Cardiac fibroblast (primary cell): ENCODE measurements around the gene F12.

ENCODE experiments used
- DNase-seq, 2 donors: peaks; one replicate each; pipeline versions ENCODE4 v3.0.0 to v3.0.0-alpha.2; 2010; ENCODE audit warnings: low read depth in 2 of 2
- H3K4me3 ChIP-seq, 2 donors: replicated peaks in 1 of 2; 1 replicate in 1 of 2; 2 replicates in 1 of 2; pipeline ENCODE4 v1.5.1; 2011; ENCODE audit warnings: low read depth in 2 of 2, low read length in 2 of 2, mild to moderate bottlenecking in 2 of 2, moderate library complexity in 1 of 2
- TF ChIP-seq, protein P1 (sequence below): IDR thresholded peaks from one replicate; pipeline ENCODE4 v1.5.1; 2011; ENCODE audit warnings: low read depth, mild to moderate bottlenecking, low read length, inconsistent platforms

F12 gene

DNA sequence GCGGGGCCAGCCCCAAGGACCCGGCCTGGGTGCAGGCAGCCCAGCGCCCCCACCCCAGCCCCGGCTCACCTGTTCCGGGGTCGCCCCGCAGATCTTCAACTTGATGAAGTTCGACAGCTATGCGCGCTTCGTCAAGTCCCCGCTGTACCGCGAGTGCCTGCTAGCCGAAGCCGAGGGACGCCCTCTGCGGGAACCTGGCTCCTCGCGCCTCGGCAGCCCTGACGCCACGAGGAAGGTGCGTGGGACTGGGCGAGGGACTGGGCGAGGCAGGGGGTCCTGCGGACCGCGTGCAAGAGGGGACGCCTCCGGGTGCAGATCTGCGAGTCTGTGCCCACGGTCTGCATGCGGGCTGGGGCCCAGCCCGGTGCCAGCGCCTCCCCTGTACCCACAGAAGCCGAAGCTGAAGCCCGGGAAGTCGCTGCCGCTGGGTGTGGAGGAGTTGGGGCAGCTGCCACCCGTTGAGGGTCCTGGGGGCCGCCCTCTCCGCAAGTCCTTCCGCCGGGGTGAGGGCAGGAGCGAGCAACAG lies 42.0 kb downstream of the F12 start:
- peak overlapping the region; percentile 44 to 45 for H3K4me3 ChIP-seq
- DNase-seq, result no peak
- TF ChIP-seq, protein P1, sequence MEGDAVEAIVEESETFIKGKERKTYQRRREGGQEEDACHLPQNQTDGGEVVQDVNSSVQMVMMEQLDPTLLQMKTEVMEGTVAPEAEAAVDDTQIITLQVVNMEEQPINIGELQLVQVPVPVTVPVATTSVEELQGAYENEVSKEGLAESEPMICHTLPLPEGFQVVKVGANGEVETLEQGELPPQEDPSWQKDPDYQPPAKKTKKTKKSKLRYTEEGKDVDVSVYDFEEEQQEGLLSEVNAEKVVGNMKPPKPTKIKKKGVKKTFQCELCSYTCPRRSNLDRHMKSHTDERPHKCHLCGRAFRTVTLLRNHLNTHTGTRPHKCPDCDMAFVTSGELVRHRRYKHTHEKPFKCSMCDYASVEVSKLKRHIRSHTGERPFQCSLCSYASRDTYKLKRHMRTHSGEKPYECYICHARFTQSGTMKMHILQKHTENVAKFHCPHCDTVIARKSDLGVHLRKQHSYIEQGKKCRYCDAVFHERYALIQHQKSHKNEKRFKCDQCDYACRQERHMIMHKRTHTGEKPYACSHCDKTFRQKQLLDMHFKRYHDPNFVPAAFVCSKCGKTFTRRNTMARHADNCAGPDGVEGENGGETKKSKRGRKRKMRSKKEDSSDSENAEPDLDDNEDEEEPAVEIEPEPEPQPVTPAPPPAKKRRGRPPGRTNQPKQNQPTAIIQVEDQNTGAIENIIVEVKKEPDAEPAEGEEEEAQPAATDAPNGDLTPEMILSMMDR, result peak; percentile 5

DNA sequence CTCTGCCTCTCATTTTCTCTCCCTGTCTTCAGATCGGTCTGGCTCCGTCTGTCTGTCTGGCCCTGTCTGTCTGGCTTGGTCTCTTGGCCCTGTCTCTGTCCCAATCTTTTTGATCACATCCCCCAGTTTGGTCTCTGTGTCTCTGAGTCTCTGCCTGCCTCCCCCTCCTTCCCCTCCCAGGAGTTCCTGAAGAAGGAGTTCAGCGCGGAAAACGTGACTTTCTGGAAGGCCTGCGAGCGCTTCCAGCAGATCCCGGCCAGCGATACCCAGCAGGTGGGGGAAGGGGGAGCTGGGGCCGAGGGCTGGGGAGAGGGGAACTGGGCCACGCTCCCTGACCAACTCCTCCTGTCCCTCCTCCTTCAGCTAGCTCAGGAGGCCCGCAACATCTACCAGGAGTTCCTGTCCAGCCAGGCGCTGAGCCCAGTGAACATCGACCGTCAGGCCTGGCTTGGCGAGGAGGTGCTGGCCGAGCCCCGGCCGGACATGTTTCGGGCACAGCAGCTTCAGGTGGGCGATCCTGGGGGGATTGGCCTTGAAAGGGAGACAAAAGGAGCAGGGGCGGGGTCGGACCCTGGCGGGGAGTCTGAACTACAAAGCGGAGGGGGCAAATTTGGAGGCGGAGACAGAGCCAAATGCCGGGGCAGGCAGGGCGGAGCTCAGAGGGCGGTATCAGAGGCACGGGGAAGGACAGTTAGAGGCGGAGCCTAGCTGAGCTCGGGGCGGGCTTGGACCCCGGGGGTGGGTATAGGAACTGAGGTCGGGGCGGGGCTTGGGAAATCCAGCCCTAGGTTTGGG lies 42.6 kb downstream of the F12 start:
- peak overlapping the region; percentile 44 to 45 for H3K4me3 ChIP-seq
- TF ChIP-seq, protein P1, result no peak
- peak; percentile 75 to 91 for DNase-seq

DNA sequence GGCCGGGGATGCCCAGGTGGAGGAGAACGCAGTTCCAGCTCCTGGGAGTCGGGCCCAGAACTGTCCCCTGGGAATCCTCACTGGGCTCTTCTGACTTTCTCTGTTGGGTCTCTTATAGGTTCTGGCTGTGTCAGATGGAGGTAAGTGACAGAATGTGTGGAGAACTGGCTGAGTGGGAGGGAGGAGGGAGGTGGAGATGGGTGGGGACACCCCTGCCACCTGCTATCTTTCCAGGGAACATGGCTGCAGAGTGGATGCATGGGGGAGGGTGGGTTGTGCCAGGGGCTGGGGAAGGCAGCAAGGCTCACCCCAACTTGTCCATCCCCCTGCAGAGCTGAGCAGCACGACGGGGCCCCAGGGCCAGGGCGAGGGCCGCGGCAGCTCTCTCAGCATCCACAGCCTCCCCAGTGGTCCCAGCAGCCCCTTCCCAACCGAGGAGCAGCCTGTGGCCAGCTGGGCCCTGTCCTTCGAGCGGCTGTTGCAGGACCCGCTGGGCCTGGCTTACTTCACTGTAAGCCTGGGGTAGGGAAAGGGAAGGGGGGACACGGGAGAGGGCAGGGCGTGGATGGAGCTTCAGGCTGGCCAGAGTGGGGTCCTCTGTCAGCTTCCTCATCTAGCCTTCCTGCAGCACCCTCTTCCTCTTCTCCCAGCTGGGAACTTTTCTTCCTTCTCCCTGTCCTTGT lies 43.4 kb downstream of the F12 start:
- no peak for DNase-seq
- TF ChIP-seq, protein P1, result no peak
- no peak overlapping the region for H3K4me3 ChIP-seq

DNA sequence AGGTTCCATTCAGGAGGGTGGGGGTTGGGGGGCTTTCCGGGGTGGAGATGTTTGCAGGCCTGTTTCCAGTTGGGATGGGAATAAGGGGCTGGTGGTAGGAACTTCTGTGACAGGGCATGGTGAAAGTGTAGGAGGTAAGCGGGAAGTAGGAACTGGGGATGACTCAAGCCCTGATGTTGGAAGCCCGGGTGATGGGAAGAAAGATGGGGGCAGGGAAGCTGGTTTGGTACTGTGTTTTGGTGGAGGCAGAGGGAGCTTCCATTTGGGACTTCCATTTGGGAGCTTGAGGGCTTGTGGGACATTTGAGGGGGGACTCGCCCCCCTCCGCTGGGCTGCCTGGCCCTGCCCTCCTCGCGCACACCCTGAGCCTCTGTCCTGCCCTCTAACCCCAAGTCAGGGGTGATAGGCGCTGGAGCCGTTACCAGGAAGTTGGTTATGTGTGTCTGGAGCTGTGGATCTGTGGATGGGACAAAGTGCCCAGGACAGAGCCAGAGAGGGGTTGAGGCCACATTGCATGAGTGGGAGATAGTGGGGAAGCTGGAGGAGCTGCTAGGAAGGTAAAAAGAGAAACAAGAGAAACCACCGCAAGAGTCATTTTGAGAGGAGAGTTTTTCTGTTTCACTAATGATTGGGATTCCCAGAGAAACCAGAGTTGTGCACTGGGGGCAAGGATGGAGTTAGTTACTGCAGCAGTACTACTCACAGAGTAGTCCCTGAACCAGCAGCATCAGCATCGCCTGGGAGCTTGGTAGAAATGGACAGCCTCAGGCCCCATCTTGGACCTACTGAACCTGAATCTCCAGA lies 45.0 kb downstream of the F12 start:
- TF ChIP-seq, protein P1, result no peak
- DNase-seq, result peak in 1 of 2 donors; percentile 27
- H3K4me3 ChIP-seq, result no peak overlapping the region

DNA sequence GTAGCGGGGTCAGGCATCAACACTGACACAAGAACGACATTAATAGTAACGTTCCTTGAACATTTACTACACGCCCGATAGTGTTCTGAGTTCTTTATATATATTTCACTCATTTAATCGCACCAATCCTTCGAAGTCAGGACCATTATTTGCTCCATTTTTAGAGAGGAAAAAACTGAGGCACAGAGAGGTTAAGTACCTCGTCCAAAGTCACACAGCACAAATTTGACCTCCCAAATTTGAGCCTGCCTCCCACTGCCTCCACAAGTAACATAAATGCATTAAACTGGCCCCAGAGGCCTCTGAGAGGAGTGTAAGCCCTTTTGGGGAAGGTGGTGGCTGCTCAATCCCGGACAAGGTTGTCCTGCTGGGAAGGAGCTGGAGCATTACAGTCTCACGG lies 45.8 kb downstream of the F12 start:
- H3K4me3 ChIP-seq, result peak overlapping the region; percentile 5 to 45
- no peak for DNase-seq
- TF ChIP-seq, protein P1, result no peak

DNA sequence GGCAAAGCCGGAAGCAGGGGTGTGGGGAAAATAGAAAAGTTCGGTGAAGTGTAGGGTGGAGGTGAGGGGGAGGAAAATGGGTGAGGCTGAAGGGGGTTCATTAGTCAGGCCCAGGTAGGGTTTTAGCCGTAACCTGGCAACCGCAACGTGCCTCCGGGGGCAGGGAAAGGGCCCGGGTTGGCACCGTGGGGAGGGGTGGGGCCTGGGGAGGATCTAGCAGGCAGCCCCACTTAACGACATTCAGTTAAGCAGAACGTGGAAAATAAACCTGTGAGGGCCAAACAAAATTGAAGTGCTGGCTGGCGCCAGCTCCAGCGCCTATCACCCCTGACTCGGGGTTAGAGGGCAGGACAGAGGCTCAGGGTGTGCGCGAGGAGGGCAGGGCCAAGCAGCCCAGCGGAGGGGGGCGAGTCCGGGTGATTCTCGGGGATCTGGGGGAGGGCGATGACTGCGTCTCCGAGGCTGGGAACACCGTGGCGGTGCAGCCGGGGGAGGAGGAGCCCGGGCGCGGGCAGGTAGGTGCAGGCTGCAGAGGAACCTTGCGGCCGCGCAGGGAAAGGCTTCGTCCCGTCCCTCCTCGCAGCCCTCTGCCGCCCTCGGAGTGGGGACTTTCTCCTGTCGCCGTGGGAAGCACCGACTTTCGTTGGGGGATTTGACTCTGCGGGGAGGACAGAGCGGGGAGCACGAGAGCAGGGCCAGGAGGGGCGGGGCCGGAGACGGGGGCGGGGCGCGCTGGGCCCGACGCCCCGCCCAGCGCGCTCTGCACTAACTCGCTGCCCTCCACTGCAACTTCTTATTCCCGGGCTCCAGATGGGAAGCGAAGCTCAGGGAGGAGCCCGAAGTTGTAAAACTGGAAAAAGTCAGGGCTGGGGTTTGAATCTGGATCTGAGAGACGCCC lies 46.5 kb downstream of the F12 start:
- H3K4me3 ChIP-seq, result peak overlapping the region; percentile 45 to 47
- peak; percentile 18 to 42 for DNase-seq
- TF ChIP-seq, protein P1, result no peak
